Stimulated activated CD8-positive, alpha-beta memory T cell treated with anti-CD3 and anti-CD28 coated beads, Interleukin-15, amount 100 ng/mL, for 48 hours (primary cell): ENCODE results near the gene SON.

Source experiments
- DNase-seq, 2 donors: peaks; one replicate each; pipeline ENCODE4 v3.0.0-alpha.2; 2020; ENCODE audit warnings: low read depth in 2 of 2

The SON gene

DNA sequence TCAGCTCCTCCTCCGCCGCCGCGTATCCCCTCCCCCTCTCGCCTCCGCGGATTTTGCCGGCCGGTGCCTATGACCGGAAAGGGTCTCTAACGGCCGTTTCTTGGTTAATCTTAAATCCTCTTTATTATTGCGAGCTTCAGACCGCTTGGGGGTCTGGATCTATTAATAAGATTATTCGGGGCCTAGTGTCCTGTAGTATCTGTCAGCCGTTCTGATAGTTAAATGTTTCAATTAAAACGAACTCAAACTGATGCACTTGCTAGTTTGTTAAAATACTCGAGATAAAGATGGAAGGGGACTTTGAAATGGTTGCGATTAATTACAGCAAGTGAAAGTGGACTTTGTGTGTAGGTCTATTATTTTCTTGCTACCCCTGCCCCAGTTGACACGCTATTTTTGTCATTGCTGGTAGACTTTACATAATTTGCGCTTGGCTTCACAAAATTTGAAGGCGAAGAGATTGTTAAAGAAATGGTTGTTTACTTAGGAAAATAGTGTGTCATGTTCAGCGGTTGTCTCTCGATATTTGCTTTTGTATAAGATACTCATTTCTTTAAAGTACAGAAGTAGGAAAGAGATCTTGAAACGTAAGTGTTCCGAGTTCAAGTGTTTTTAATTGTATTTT lies 779 bp downstream of the SON start:
- DNase-seq = peak; percentile 69 to 70

DNA sequence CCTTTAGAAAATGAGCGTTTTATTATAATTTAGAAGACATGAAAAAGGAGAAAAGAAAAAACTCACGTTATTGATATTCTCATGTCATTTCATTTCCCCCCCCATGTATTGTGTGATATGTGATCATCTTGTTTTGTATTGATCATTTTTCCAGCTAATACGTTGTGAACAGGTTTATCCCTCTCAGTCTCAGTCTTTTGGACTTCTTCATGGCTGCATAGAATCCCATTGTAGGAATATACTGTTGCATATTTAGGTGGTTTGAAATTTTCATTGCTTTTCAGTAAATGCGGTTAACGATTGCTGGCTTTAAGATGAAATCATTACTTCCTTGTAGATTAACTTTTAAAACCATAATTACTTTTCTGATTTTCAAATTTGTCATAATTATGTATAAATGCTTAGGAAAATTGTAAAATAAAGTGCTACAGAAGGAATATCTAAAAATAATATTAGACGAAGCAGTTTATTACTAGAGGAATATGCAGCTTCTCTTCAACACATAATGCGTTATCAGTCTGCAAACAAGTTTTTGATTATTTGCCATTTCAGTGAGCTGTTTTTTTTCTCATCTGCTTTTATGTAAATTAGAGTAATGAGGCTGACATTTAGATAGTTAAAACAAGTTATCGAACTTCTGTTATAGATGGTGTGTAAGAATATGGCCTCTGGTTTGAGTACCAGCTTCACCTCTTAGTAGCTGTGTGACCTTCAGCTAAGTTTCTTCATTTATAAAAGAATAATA lies 1.8 kb downstream of the SON start:
- no peak for DNase-seq

- no peak for DNase-seq
Measured at GRCh38 chr21:33546086-33546485, 3.2 kb downstream of the SON start.

- no peak for DNase-seq
Measured at GRCh38 chr21:33549848-33550771, 7.3 kb downstream of the SON start.

GRCh38 chr21:33550772-33551660 lies 8.2 kb downstream of the SON start:
- no peak for DNase-seq

- DNase-seq = no peak
Measured at GRCh38 chr21:33551664-33552063, 8.8 kb downstream of the SON start.

DNA sequence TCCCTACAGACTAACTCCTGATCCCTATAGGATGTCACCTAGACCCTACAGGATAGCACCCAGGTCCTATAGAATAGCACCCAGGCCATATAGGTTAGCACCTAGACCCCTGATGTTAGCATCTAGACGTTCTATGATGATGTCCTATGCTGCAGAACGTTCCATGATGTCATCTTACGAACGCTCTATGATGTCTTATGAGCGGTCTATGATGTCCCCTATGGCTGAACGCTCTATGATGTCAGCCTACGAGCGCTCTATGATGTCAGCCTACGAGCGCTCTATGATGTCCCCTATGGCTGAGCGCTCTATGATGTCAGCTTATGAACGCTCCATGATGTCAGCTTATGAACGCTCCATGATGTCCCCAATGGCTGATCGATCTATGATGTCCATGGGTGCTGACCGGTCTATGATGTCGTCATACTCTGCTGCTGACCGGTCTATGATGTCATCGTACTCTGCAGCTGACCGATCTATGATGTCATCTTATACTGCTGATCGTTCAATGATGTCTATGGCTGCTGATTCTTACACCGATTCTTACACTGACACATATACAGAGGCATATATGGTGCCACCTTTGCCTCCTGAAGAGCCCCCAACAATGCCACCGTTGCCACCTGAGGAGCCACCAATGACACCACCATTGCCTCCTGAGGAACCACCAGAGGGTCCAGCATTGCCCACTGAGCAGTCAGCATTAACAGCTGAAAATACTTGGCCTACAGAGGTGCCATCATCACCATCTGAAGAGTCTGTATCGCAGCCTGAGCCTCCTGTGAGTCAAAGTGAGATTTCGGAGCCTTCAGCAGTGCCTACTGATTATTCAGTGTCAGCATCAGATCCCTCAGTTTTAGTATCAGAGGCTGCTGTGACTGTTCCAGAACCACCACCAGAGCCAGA lies 9.5 kb downstream of the SON start:
- no peak for DNase-seq

DNA sequence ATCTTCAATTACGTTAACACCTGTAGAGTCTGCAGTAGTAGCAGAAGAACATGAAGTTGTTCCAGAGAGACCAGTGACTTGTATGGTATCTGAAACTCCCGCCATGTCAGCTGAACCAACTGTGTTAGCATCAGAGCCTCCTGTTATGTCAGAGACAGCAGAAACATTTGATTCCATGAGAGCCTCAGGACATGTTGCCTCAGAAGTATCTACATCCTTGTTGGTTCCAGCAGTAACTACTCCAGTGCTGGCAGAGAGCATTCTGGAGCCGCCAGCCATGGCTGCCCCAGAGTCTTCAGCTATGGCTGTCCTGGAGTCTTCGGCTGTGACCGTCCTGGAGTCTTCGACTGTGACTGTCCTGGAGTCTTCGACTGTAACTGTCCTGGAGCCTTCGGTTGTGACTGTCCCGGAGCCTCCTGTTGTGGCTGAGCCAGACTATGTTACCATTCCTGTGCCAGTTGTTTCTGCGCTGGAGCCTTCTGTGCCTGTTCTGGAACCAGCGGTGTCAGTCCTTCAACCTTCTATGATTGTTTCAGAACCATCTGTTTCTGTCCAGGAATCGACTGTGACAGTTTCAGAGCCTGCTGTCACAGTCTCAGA lies 10.3 kb downstream of the SON start:
- no peak for DNase-seq

DNA sequence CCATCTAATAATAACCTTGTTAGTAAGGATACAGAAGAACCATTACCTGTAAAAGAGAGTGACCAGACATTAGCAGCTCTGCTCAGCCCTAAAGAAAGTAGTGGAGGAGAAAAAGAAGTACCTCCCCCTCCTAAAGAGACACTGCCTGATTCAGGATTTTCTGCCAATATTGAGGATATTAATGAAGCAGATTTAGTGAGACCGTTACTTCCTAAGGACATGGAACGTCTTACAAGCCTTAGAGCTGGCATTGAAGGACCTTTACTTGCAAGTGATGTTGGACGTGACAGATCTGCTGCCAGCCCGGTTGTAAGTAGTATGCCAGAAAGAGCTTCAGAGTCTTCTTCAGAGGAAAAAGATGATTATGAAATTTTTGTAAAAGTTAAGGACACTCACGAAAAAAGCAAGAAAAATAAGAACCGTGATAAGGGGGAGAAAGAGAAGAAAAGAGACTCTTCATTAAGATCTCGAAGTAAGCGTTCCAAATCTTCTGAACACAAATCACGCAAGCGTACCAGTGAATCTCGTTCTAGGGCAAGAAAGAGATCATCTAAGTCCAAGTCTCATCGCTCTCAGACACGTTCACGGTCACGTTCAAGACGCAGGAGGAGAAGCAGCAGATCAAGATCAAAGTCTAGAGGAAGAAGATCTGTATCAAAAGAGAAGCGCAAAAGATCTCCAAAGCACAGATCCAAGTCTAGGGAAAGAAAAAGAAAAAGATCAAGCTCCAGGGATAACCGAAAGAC lies 11.6 kb downstream of the SON start:
- DNase-seq = no peak

GRCh38 chr21:33554982-33555344 lies 12.1 kb downstream of the SON start:
- DNase-seq = no peak

- no peak for DNase-seq
Measured at GRCh38 chr21:33557447-33557846, 14.6 kb downstream of the SON start.

GRCh38 chr21:33558777-33559421 lies 16.1 kb downstream of the SON start:
- no peak for DNase-seq

DNA sequence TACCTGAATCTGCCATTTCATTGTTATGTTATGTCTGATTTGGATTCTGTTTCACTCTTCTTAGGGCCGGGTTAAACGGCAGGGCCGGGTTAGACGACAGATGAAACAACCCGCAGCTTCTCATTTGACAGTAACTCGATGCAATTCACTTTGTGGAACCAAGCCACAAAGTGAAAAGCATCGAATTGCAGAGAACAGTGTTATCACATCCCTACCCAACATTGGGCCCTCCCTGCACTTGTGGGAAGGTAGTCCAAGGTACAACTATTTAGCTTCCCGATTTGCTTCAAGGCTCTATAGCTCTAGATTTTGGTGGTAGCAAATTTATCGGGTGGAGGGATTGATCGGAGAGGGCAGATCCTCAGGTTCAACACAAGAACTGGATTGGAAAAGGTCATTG lies 17.0 kb downstream of the SON start:
- DNase-seq = no peak

GRCh38 chr21:33560965-33561364 lies 18.1 kb downstream of the SON start:
- DNase-seq = no peak

GRCh38 chr21:33561373-33561772 lies 18.5 kb downstream of the SON start:
- no peak for DNase-seq

DNA sequence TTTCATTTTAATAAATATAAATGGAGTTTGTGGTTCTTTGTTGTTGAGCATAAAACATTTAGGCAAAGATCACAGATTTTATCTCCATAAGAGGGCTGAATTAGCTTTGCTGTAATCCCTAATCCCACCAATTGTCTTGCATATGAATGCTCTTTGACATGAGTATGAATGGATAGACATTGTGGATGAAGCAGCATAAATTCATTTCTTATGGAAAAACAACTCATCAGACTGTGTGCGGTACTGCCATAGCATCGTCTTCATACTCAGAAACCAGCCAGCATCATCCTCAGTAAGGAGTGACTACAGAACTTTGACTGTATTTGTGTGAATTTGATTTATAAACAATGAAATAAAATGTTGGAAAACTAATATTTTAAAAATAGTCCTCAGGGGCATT lies 19.6 kb downstream of the SON start:
- no peak for DNase-seq

DNA sequence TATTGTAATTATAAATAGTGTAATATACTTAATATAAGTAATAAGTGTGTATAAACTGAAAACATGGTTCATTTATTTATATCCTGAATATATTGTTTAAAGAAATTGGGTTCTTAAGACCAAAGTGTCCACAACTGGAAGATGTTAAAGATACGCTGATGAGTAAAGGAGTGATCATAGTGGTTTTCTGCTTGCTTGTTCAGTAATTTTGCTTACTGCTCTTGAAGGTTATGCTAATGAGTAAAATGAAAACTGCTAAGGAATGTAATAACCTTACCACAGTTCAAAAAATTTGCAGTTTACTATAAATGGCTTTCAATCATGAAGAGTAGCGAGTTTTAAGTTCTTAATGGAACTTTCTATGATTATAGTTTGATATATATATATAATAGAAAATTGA lies 23.7 kb downstream of the SON start:
- no peak for DNase-seq

DNA sequence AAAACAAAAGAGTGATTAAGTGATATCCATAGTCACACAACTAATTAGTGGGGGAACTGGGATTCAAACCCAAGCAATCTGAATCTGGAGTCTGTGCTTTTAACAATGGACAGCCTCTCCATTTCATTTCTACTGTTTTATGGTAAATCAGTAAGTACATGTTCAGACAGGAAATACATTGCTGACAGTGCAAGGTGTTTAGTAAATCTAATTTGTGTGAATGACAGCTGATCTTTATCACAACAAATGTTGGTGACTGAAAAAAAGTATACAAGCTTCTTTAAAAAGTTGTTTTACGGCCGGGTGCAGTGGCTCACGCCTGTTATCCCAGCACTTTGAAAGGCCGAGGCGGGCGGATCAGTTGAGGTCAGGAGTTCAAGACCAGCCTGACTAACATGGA lies 25.1 kb downstream of the SON start:
- no peak for DNase-seq

- no peak for DNase-seq
Measured at GRCh38 chr21:33568448-33568847, 25.6 kb downstream of the SON start.
